HG03159 (cell line): ENCODE results near the gene ARID1B.

ENCODE experiments used
- ATAC-seq: cut with Tn5 transposase; IDR thresholded peaks from one replicate; pipeline ENCODE4 v1.9.1; 2021; ENCODE audit warnings: mild to moderate bottlenecking, moderate library complexity; ENCODE audit not compliant: unreplicated experiment

ARID1B gene

DNA sequence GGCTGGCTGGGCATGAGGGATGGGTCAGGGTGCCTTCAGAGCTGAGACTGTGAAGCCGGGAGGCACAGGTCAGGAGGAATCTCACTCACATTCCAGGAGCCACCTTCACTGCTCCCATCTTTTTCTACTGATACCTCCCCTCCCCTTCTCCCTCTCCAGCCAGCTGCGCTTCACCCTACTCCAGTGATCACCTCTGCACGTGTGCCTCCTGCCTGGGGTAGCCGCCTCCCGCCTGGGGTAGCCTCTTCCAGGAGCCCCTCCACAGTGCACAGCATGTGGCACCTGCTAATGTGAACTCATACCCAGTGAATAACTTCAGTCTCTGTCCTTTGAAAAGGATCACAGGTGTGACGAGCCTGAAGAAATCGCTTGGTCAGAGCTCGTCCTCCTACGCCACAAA lies 313.6 kb downstream of the ARID1B start:
- no peak for ATAC-seq

DNA sequence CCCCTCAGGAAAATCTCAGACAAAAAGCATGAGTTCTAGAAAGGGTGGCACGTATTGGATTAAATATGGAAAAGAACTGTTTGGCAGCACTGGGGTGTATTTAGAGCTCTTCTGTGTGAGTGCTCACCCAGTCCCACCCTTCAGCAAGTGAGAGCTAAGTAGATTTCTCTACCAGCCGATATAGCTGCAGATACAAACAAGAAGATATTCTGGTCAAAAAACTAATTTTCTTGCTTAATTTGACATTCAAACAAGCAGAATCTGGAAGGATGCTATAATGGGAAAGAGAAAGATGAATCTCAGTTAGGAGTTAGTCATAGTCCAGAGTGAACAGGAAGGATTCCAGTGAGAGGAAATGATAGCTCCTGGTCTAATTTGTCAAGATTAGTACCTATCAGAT lies 314.1 kb downstream of the ARID1B start:
- ATAC-seq: no peak

DNA sequence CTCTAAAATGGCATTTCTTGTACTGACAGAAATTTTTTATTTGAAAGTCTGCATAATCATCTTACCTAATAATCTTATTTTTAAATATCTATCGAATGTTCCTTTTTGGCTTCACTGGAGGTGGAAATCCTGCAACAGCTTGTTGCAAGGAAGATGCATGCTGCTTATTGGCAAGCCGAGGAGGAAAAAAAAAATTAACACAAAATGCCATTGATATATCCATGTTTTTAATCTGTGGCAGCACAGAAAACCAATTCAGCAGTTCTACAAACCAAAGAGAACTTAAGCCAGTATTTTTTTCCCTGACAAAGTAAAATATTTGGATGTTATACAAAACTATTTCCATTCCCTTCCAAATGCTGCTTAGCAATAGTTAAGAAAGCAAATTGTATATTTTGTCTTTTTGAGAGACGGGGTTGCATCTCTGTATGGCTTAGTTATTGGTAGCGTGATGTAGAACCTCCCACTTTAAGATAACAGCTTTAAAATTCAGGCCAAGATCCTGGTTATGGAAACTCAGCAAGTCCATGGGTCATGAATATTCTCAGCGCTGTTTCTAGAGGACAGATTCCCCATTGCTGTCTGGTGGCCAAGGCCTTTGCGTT lies 314.8 kb downstream of the ARID1B start:
- no peak for ATAC-seq

DNA sequence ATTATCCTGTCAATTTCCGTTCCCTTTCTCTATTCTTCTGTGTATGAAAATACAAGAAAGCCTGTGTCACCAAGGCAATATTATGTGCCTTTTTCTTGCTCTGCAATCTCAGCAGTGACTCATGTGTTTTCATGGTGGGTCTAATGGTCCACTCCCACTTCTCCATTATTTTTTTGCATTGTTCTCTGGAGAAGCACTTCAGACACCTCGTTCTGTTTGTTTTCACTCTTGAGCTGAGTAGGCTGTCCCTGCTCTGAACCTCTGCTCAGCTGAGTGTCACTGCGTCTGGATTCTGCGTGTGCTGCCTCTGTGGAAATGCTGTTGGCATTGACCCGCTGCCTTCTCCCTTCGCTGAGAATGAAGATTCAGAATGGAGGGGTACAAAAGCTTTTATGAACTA lies 315.6 kb downstream of the ARID1B start:
- ATAC-seq: no peak

DNA sequence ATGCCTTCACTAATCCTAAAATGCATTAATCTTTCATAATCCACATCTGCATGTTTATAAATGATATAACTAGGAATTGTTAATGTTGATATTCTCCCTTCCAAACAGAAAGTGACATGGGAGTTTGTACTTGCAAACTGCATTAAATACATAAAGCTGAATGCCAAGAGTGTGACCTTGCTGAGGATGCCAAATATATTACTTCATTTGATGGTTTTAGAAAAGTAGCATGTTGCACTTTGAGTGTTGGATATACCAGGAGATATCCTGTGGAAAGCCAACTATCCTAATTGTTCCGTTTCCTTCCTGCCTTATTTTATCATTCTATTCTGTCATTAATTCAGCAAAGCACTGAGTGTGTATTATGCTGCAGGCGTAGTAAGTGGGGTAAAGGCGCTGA lies 316.4 kb downstream of the ARID1B start:
- ATAC-seq: no peak

DNA sequence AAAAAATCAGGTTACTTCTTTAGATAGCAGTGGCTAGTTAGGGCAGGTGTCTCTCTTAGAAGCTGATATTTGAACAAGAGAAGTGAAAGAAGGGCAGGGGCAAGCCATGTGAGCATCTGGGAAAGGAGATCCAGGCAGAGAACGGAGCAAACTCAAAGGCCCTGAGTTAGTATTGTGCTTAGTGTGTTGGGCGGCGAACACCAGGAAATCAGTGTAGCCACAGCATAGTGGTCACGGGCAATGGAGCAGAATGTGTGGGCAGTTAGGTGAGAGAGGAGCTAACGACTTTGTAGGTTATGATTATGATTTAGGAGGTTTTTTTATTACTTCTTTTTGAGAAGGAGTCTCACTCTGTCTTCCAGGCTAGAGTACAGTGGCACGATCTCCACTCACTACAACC lies 316.9 kb downstream of the ARID1B start:
- ATAC-seq: no peak

DNA sequence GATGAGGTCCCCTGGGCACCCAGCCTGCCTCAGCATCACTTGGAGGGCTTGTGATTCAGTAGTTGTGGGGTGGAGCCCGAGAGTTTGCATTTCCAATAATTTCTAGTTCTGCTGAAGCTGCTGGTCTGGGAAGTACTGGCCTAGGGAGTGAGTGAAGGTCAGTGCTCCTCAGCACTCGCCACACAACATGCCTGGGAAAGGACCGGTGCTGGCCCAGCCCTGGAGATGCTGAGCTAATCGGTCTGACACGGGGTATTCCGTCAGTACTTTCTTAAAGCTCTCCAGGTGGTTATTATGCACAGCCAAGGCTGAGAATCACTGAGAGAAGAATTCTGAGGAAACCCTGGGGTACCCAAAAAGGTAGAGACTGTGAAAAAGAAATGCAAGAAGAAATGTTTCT lies 317.9 kb downstream of the ARID1B start:
- no peak for ATAC-seq

DNA sequence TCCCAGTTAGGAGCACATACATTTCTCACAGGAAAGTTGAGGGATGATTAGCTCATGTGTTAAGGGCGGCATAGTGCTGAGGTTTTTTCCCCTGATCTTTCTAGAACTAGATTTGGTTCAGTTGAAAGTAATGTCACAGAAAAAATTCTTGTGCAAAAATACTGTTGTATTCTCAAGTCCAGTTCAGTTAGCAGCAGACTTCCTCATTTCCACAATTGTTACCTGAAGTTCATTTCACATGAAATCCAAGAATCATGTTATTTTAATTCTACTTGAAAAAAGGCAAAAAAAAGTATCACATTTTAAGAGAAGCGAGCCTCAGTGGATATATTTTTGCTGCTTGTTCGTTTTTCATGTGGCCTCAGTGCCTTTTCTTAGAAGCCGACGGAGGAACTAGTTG lies 318.4 kb downstream of the ARID1B start:
- ATAC-seq: no peak

DNA sequence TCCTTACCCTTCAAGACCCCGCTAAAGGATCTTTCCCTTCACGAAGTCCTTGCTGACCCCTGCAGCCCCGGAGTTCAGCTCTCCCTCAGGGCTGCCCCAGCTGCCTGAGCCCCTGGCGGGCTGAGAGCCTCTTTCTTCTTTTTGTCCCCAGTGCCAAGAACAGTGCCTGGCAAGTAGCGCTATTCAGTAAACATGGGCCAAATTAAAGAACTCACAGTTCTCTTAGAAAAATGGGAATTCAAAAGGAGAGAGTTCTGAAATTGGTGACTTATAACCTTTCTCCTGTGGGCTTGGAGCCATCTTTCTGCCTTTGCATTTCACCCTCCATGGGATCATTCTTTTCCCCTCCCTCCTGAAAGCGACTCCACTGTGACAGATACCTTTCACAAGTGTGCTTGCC lies 318.9 kb downstream of the ARID1B start:
- ATAC-seq: no peak

DNA sequence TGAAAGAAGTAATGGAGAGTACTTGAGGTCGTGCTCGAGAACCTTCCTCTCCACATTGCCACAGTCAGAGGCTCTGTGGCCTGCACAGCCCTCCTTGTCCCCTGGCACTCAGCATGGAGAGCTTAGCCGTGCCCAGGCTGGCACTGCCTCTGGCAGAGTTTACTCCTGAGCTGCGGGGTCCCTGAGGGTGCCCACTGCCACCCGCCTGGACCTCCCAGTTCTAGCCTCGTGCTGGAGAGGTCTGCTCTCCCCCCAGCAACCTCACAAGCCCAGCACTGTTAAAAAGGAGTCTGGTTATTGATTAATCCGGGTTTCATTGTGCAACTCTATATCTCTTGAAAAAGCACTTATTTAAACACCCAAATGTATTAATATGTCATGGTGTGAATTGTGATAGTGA lies 319.3 kb downstream of the ARID1B start:
- no peak for ATAC-seq

DNA sequence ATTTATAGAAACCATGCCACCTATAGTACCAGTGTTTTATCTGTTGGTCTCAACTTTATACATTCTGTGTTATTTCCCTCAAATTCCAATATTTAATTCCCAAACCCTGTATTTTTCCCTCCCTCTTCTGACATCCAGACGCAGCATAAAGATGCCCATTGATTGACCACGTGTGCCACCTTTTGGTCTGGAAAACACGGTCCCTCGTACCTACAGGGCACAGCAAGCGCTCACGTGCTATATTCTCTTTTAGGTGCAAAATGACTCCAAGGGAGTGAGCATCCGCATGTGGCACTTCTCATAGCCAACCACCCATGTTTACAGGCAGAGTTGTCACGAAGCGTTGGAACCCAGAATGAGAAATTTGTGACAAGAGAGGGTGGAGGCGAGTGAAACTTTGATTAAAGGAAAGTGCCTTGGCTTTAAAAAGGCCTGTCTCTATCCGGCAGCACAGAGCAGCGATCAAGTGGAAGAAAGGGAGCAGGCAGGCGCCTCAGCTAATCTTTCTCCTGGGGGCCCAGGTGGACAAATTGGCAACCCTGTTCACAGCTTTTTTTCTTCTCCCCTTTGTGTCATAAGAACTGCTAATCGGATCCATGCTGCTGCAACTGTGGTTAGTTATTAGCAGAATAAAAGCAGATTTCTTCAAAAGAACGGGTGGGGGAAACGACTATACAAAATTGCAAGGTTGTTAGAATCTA lies 320.2 kb downstream of the ARID1B start:
- no peak for ATAC-seq

DNA sequence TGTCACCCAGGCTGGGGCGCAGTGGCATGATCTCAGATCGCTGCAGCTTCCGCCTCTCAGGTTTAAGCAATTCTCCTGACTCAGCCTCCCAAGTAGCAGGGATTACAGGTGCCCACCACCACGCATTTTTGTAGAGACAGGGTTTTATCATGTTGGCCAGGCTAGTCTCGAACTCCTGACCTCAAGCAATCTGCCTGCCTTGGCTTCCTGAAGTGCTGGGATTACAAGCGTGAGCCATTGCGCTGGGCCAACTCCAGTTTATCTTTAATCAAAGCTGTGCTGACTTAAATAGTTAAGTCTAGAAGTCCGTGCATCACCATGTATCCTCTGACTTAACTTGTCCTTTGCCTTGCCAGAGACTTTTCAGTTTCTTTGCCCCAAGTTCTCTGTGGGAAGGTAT lies 321.8 kb downstream of the ARID1B start:
- no peak for ATAC-seq

DNA sequence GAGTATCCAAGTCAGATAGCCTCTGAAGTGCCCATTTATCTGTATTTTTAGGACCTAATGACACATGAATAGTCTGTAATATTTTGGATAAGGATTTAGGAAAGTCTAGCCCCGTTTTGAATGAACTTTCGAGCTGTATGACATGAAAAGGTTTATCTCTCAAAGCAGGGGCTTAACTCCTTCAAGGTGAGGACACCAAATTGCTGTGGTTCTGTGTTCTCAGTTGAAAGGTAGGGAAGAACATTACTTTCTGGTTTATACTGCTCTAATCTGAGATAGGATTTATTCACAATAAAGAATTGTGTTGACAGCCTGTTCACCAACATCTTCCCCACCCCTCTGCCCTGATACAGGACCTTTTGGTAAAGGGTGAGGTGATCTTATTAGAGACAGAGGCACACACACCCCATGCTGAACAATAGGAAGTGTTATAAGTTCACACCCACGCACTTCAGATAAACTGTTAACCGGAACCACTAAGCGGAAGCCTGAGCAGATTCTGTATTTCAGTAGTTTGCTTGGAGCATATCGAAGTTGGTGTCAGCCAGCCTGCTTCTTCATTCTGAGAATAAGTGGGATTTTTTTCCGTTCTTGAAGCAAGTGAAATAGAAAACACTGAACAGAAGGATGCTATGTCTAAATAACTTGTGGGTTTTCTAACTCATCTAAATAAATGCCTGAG lies 322.9 kb downstream of the ARID1B start:
- peak; percentile 95 for ATAC-seq

DNA sequence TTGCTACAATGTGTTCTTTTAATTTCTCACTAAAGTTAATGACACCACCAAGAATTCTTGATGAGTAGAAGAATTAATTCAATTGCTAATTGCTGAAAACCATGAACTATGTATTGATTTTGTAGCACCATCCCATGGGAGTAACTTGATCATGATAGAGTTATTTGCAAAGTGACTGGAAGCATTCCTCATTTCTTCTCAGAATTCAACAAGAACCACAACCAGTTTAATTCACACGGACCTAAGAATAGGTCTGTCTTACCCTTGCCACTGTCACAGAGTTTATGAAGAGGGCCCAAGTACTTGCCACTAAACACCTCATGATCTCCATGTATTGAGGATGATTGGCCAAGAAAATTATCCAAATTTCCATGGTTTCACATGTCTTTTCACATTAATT lies 324.0 kb downstream of the ARID1B start:
- no peak for ATAC-seq

DNA sequence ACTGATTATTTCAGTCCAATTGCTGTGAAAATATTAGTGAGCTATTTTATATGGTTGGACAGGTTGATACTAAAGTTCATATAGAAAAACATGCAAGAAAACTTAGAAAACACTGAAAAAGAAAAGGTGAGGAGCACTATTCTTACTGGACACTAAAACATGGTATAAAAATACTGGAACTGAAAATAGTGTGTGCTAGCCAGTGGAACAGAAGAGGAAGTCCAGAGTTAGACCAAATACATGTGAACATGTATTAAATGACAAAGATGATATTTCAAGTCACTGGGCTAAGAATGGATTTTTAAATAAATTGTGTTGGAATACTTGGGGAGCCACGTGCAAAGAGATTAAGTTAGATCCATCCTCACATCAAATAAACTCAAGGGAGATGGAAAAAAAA lies 327.6 kb downstream of the ARID1B start:
- ATAC-seq: no peak

DNA sequence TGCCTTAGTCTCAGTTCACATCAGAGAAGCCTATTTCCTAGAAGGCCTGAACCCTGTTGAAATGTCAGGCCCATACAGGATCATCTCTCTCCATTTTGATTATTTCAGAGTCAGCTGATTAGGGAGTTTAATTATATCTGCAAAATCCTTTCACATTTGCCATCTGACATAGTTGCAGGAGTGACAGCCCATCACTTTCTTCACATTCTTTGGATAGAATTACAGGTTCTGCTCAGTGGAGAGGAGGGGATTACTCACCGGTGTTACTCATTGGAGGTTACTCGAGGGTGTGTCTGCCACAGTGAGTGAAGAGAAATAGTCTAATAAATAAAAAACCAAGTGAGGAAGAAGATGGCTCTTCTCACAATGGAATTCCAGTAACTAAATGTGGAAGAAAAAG lies 329.3 kb downstream of the ARID1B start:
- ATAC-seq: no peak

DNA sequence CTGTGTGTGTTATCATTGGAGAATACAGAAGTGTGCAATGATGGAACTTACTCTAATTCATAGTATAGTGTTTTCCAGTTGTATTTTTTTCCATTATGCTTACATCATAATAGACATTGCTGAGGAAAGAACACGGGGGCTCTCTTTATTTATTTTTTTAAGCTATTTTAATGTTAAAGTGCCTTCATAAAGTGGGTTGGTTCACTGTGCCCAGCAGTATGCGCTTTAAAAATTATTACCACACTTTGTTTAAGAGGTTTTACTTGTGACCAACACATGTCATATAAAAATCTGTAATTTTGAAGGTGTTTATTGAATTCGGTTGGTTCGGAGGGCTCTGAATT lies 330.4 kb downstream of the ARID1B start:
- no peak for ATAC-seq

DNA sequence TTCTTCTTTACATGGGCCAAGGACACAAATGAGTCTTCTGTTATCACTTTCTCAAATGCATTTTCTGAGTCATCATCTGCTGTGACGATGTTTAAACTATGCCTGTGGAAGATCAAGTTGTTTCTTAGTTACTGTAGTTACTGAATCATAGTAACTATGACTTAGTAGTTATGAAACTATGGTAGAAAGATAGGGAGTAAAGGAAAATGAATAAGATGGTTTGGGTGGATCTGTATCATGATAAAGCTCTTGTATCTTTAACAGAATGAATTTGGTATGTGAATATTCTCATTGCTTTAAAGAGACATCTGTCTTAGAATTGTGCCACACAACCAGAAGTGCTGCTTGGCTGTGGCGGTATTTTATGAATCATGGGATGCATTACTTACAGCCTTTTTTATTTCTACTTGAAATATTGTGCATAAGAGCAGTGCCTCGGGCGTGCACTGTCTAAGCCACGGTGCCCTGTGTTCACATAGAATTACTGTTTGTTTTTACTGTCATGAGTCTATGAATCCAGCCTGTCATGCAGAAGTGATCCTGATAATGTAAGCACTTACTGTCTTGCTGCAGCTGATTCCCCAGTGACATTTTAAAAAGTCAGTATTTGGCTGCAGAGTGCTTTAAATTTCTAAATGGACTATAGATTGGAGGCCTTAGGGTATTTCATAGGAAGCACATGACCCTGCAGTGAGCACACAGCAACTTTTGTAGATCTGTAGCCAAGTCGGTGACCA lies 330.9 kb downstream of the ARID1B start:
- no peak for ATAC-seq

DNA sequence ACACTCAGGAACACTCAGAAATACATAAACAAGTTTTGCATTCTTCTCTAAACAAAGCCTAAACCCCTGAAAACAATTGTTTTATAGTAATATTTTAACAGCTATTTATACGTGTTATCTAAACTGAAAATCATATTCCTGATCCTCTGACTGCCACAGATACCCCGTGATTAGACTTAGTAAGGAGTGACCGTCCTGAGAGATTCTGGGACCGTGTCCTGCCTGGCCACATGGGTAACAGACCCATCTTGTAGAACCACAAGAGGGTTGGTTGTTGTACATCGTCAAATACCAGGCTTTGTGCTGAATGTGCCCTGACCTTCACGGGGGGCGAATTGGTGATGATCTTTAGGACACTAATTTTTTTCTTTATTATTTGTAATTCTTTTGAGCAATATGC lies 331.7 kb downstream of the ARID1B start:
- no peak for ATAC-seq

DNA sequence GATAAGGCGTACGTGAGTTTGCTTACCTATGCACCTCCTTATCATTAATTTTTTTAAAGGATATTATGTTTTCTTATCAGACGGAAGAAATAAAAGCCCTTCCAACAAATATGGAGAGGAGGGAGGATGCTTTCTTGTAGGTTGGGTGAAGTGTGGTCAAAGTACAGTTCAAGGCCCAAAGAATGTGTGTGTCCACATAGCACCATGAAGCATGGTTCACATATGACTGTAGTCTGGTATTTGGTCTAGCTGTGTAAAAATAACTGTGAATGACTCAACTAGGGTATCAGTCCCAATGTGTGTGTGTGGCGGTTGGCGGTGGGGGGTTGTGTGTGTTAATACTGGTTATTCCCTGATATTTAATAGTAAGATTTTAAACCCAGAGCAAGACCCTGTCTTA lies 333.4 kb downstream of the ARID1B start:
- no peak for ATAC-seq

DNA sequence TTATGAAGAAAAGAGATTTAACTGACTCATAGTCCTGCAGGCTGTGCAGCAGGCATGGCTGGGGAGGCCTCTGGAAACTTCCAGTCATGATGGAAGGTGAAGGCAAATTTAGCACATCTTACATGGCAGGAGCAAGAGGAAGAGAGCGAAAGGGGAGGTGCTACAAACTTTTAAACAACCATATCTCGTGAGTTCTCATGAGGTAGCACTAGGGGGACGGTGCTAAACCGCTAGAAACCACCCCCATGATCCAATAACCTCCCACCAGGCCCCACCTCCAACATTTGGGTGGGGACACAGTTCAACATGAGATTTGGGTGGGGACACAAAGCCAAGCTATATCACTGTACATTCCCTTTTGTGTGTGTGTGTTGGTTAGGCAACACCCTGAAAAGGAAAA lies 336.2 kb downstream of the ARID1B start:
- ATAC-seq: no peak

DNA sequence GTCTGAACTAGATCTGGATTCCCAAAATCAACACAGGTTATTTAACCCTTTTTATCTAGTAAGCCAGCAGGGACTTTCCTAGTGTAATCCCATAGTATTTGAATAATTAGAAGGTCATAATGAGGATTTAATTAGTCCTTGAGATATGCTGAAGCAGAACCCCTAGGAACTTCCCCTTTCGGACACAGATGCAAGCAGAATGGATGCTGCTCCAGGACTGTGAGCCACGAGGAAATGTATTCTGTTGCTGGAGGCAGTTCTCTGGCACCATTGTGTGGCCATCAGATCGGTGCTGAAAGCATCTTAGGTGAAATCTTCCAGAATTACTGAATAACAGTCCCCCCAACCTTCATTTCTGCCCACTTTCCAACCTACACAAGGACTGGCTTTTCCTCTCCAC lies 339.2 kb downstream of the ARID1B start:
- no peak for ATAC-seq
